ENCODE results near the gene PACRGL.

- no peak for TF ChIP-seq NR2F1 (conservative IDR thresholded peaks at IDR 0.05)
- TF ChIP-seq CREB1 (IDR thresholded peaks at IDR 0.05; ENCODE audit: low read depth): no peak
- no peak for TF ChIP-seq USF1 (IDR thresholded peaks at IDR 0.05; ENCODE audit: borderline replicate concordance, extremely low read length, insufficient read depth, low read depth, low read length)
- TF ChIP-seq USF2 (IDR thresholded peaks at IDR 0.05; ENCODE audit: borderline replicate concordance, low read depth, low read length): no peak
- TF ChIP-seq BACH1 (IDR thresholded peaks at IDR 0.05; ENCODE audit: borderline replicate concordance): no peak
- no peak for TF ChIP-seq TAF1 (IDR thresholded peaks at IDR 0.05; ENCODE audit: borderline replicate concordance, low read depth, low read length)
- TF ChIP-seq CHD4 (IDR thresholded peaks at IDR 0.05): no peak
- TF ChIP-seq EP300 (IDR thresholded peaks at IDR 0.05; ENCODE audit: borderline replicate concordance in 1 of 2, control insufficient read depth in 1 of 2, low read depth in 2 of 2, low read length in 2 of 2): no peak
- no peak for TF ChIP-seq RFX5 (IDR thresholded peaks at IDR 0.05; ENCODE audit: low read depth, low read length)
- TF ChIP-seq NBN (IDR thresholded peaks at IDR 0.05): no peak
- TF ChIP-seq PRDM15 (CRISPR knock-in tag; IDR thresholded peaks at IDR 0.05): no peak
Measured at GRCh38 chr4:20761826-20762225, 61.6 kb downstream of the PACRGL start.
